SK-N-MC (cell line): ENCODE measurements around the gene RNF214.

ENCODE experiments used
- EZH2 ChIP-seq: fragments of 200-600 bp; sonication (generic); IDR thresholded peaks from one replicate; pipeline ENCODE4 v1.6.1; 2017; ENCODE audit warnings: antibody characterized with exemption
- POLR2AphosphoS5 ChIP-seq: IDR thresholded peaks from 2 replicates; pipeline ENCODE4 v1.6.1; 2012; ENCODE audit warnings: mild to moderate bottlenecking, low read depth, low read length, borderline replicate concordance

DNA sequence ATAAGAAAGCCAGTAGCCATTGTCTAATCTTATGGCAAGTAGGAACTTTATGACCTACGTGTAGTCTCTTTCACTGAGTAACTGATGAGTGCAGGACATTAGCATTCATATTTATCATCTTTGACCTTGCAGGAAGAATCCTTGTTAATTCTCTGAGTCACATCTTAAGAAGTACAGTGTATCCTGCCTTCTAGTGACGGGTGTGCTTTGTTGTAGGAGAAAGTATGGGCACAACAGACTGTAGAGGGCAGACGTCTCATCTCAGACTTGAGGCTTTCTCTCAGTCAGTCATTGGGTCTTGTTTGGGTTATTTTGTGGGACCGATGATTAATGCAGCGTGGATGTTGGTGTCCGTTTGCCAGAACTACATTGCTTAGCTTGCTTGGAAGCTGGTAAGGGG lies 6.8 kb downstream of the RNF214 start:
- TF ChIP-seq POLR2AphosphoS5, result no peak
- TF ChIP-seq EZH2, result no peak
